ENCODE data around the gene POTEC.
"Not testable (repeated sequence)": the region's sequence is repeated elsewhere in the genome, so short reads cannot be mapped to it uniquely, and the experiment has no call there.

The POTEC gene

DNA sequence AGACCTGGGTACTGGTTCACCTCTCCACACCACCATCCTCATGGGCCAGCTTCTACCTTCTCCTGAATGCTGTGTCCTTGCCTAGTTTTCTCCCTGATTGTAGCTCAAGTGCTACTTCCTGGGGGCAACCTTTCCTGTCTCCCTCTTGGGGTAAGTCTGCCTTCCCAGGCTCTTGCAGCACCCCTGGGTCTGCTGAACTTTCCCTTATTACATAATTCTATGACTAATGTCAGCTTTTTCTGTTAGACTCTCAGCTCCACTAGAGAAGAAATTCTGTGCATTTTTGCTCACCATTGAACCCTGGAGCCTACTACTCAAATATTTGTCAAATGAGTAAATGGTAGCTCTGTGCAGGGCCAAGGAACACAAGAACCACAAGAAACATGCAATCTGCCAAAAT lies 73.4 kb downstream of the POTEC start:
- peak; percentile 22 for DNase-seq (ENCODE audit: low read depth)
- not testable (repeated sequence) for H3K4me3 ChIP-seq (ENCODE audit: control insufficient read depth, low read depth, low read length)

DNA sequence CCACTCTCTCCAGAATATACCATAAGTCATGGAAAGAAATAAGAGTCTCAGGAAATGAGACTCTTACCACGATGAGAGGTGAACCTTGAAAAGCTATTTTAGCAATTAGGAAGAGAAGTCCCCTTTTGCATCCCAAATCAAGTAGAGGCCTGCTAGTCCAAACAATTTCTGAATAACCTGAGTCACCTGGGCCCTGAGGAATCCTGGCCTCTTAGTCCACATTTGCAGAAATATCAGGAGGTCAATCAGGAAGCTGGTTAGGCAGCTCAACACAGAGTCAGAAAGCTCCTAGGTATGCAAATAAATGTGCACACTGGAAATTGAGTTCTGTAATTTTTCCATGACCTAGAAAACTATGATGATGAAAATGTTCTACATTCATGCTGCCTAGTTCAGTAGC lies 77.4 kb downstream of the POTEC start:
- H3K4me3 ChIP-seq (ENCODE audit: control insufficient read depth, low read depth, low read length); DNase-seq (ENCODE audit: low read depth): not testable (repeated sequence)

All from fibroblast of mammary gland (primary cell).